ENCODE data around the gene TRAPPC1. TPM values are rescaled to one million over a fixed set of nuclear protein-coding genes. Genes with fewer than 3 reads are reported as not detected.

TRAPPC1 gene
- polyA plus RNA-seq, 1 of the 3 experiments (the other 2 are of a cell fraction), result 555 TPM

DNA sequence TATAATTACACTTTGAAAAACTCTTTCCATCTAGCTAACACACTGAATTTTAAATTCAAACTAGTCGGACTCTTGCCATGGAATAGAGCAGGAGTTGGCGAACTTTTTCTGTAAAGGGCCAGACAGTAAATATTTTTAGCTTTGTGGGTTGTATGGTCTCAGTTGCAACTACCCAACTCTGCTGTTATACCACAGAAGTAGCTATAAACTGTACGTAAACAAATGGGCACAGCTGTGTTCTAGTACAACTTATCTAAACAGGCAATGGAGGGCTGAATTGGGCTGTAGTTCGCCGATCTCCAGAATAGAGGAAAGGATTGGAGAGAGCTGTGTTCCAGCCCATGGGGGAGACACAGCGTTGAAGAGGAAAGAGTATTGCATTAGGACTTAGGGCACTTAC is 9.0 kb upstream of the TRAPPC1 start:
- TF ChIP-seq FOXJ3 (CRISPR knock-in tag; IDR thresholded peaks at IDR 0.05) (no peak), TEAD4 (IDR thresholded peaks at IDR 0.05; ENCODE audit: borderline replicate concordance, insufficient read depth) (no peak), FOXM1 (IDR thresholded peaks at IDR 0.05; ENCODE audit: low read depth) (no peak), RAD21 (IDR thresholded peaks at IDR 0.05; ENCODE audit: low read length) (no peak), GABPA (IDR thresholded peaks at IDR 0.05; ENCODE audit: low read depth) (no peak), MEF2A (IDR thresholded peaks at IDR 0.05; ENCODE audit: borderline replicate concordance, low read depth) (no peak), ELF1 (IDR thresholded peaks at IDR 0.05) (no peak), MXI1 (IDR thresholded peaks at IDR 0.05; ENCODE audit: low read depth, low read length) (no peak), SIN3A (IDR thresholded peaks at IDR 0.05; ENCODE audit: borderline replicate concordance, low read depth, low read length) (no peak), TAF1 (IDR thresholded peaks at IDR 0.05; ENCODE audit: borderline replicate concordance, low read depth, low read length) (no peak), NFIC (IDR thresholded peaks at IDR 0.05; ENCODE audit: borderline replicate concordance) (no peak)
- TF ChIP-seq, protein P1, sequence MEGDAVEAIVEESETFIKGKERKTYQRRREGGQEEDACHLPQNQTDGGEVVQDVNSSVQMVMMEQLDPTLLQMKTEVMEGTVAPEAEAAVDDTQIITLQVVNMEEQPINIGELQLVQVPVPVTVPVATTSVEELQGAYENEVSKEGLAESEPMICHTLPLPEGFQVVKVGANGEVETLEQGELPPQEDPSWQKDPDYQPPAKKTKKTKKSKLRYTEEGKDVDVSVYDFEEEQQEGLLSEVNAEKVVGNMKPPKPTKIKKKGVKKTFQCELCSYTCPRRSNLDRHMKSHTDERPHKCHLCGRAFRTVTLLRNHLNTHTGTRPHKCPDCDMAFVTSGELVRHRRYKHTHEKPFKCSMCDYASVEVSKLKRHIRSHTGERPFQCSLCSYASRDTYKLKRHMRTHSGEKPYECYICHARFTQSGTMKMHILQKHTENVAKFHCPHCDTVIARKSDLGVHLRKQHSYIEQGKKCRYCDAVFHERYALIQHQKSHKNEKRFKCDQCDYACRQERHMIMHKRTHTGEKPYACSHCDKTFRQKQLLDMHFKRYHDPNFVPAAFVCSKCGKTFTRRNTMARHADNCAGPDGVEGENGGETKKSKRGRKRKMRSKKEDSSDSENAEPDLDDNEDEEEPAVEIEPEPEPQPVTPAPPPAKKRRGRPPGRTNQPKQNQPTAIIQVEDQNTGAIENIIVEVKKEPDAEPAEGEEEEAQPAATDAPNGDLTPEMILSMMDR (IDR thresholded peaks at IDR 0.05), result no peak
- TF ChIP-seq, protein P2, sequence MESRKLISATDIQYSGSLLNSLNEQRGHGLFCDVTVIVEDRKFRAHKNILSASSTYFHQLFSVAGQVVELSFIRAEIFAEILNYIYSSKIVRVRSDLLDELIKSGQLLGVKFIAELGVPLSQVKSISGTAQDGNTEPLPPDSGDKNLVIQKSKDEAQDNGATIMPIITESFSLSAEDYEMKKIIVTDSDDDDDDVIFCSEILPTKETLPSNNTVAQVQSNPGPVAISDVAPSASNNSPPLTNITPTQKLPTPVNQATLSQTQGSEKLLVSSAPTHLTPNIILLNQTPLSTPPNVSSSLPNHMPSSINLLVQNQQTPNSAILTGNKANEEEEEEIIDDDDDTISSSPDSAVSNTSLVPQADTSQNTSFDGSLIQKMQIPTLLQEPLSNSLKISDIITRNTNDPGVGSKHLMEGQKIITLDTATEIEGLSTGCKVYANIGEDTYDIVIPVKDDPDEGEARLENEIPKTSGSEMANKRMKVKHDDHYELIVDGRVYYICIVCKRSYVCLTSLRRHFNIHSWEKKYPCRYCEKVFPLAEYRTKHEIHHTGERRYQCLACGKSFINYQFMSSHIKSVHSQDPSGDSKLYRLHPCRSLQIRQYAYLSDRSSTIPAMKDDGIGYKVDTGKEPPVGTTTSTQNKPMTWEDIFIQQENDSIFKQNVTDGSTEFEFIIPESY (IDR thresholded peaks at IDR 0.05; ENCODE audit: borderline replicate concordance, low read depth), result no peak
- TF ChIP-seq, protein P3, sequence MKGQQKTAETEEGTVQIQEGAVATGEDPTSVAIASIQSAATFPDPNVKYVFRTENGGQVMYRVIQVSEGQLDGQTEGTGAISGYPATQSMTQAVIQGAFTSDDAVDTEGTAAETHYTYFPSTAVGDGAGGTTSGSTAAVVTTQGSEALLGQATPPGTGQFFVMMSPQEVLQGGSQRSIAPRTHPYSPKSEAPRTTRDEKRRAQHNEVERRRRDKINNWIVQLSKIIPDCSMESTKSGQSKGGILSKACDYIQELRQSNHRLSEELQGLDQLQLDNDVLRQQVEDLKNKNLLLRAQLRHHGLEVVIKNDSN (IDR thresholded peaks at IDR 0.05; ENCODE audit: borderline replicate concordance, low read depth), result no peak
- Histone ChIP-seq H3K9ac (no peak overlapping the region), H3K9me3 (no peaks in the 10 kb centered on the region), H3F3A (replicated peaks; ENCODE audit: insufficient read depth) (no peaks in the 10 kb centered on the region), H3K9me2 (no peaks in the 10 kb centered on the region), H2AFZ (ENCODE audit: low read depth) (no peak overlapping the region), H3K4me3 (ENCODE audit: low read depth in 2 of 2, low read length in 1 of 2) (no peak overlapping the region), H3K36me3 (replicated peaks in 1 of 2; ENCODE audit: control insufficient read depth in 1 of 2, insufficient read depth in 2 of 2, low read length in 1 of 2) (peaks cover 53 to 58% of the 10 kb centered on the region in 2 experiments), H3K79me2 (ENCODE audit: insufficient read depth) (peaks cover 15% of the 10 kb centered on the region), H4K20me1 (ENCODE audit: insufficient read depth) (no peaks in the 10 kb centered on the region), H3K4me2 (no peak overlapping the region), H3K27me3 (ENCODE audit: insufficient read depth) (no peaks in the 10 kb centered on the region), H3K27ac (ENCODE audit: low read depth in 2 of 2, low read length in 1 of 2) (no peak overlapping the region), H3K4me1 (ENCODE audit: control insufficient read depth in 1 of 2, insufficient read depth in 2 of 2, low read depth in 1 of 2, low read length in 1 of 2) (no peaks in the 10 kb centered on the region)
- 97% methylated on average over 6 of the region's 6 CpGs for WGBS (ENCODE audit: low lambda C conversion rate)
- no peak for DNase-seq
- ChIA-PET CTCF (interaction anchor here (1.0 to 1.7 kb wide), 5 partner anchors 10 to 101 kb away, joined by 3 to 6 read pairs (median 5); no protein-coding TSS in a partner anchor), POLR2A (no interaction called here)

DNA sequence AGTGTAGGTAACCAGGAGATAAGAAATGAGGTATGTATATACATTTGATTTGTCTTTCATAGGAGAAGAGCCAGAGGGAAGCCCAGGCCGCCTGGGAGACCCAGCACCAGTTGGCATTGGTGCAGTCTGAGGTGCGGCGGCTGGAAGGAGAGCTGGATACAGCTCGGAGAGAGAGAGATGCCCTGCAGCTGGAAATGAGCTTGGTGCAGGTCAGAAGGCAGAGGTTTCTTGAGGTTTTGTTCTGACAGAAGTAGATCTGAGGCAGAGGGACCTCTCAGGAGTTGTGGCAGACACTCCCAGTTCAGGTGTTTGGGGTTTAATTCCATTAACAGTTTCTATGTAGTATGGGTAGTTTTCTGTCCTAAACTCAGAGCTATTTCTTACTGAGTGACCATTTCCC is 8.3 kb upstream of the TRAPPC1 start:
- ChIA-PET CTCF (interaction anchor here (0.7 to 1.7 kb wide), 7 partner anchors 14 to 196 kb away, joined by 3 to 6 read pairs (median 5); no protein-coding TSS in a partner anchor), POLR2A (no interaction called here)
- no peak overlapping the region for H3K27ac ChIP-seq (ENCODE audit: low read depth in 2 of 2, low read length in 1 of 2)
- peaks cover 20% of the 10 kb centered on the region for H3K79me2 ChIP-seq (ENCODE audit: insufficient read depth)
- H4K20me1 ChIP-seq (ENCODE audit: insufficient read depth), result no peaks in the 10 kb centered on the region
- H3K9ac ChIP-seq, result no peak overlapping the region
- no peaks in the 10 kb centered on the region for H3K9me2 ChIP-seq
- no peak for DNase-seq
- H3K9me3 ChIP-seq, result no peaks in the 10 kb centered on the region
- no peaks in the 10 kb centered on the region for H3K27me3 ChIP-seq (ENCODE audit: insufficient read depth)
- no peak overlapping the region for H2AFZ ChIP-seq (ENCODE audit: low read depth)
- H3K4me2 ChIP-seq, result no peak overlapping the region
- peaks cover 48 to 56% of the 10 kb centered on the region in 2 experiments for H3K36me3 ChIP-seq (replicated peaks in 1 of 2; ENCODE audit: control insufficient read depth in 1 of 2, insufficient read depth in 2 of 2, low read length in 1 of 2)
- H3F3A ChIP-seq (replicated peaks; ENCODE audit: insufficient read depth), result no peaks in the 10 kb centered on the region
- H3K4me3 ChIP-seq (ENCODE audit: low read depth in 2 of 2, low read length in 1 of 2), result no peak overlapping the region
- 97% methylated on average over 4 of the region's 4 CpGs for WGBS (ENCODE audit: low lambda C conversion rate)
- H3K4me1 ChIP-seq (ENCODE audit: control insufficient read depth in 1 of 2, insufficient read depth in 2 of 2, low read depth in 1 of 2, low read length in 1 of 2), result no peaks in the 10 kb centered on the region; a peak in 1 of 4 replicates
- no peak for TF ChIP-seq SIN3A (IDR thresholded peaks at IDR 0.05; ENCODE audit: borderline replicate concordance, low read depth, low read length)
- TF ChIP-seq TEAD4 (IDR thresholded peaks at IDR 0.05; ENCODE audit: borderline replicate concordance, insufficient read depth), result no peak
